K562 (cell line): ENCODE measurements around the gene HERPUD2. TPM values are rescaled to one million over a fixed set of nuclear protein-coding genes. Genes with fewer than 3 reads are reported as not detected.

Source experiments
- ATF3 ChIP-seq, 2 experiments: fragments of 450-650 bp in 1 of 2; sonication (generic) in 1 of 2; formaldehyde crosslinking in 1 of 2; IDR thresholded peaks in 1 of 2; conservative IDR thresholded peaks in 1 of 2; 2 replicates each; pipeline versions ENCODE4 v1.6.1 to v1.8.1; 2016 to 2023; ENCODE audit warnings: mild to moderate bottlenecking in 2 of 2, moderate library complexity in 2 of 2, inconsistent platforms in 1 of 2, missing genetic modification reagents in 1 of 2
- HOMEZ ChIP-seq: fragments of 250-450 bp; sonication (Bioruptor Pico); IDR thresholded peaks from 2 replicates; pipeline ENCODE4 v1.4.0; 2020; ENCODE audit warnings: mild to moderate bottlenecking, moderate library complexity
- PHF21A ChIP-seq: fragments of 450-650 bp; IDR thresholded peaks from 2 replicates; pipeline ENCODE4 v1.6.1; 2017; ENCODE audit warnings: low read depth, borderline replicate concordance
- TRIM25 ChIP-seq: fragments of 450-650 bp; IDR thresholded peaks from 2 replicates; pipeline ENCODE4 v1.7.0; 2016; ENCODE audit warnings: borderline replicate concordance
- UBTF ChIP-seq, 2 experiments: IDR thresholded peaks; 2 replicates each; pipeline ENCODE4 v1.6.1; 2012; ENCODE audit warnings: improper control_type of control experiment in 2 of 2, low read depth in 2 of 2, low read length in 2 of 2, borderline replicate concordance in 1 of 2
- ZBTB7A ChIP-seq: IDR thresholded peaks from 2 replicates; pipeline ENCODE4 v1.6.1; 2011; ENCODE audit warnings: low read depth, mild to moderate bottlenecking, low read length, moderate library complexity, borderline replicate concordance; ENCODE audit not compliant: control insufficient read depth
- ZNF395 ChIP-seq: fragments of 200-800 bp; sonication (Bioruptor generic); IDR thresholded peaks from 2 replicates; pipeline ENCODE4 v1.6.1; 2017; ENCODE audit warnings: missing genetic modification characterization, missing compliant biosample characterization
- polyA plus RNA-seq, 8 experiments: library from polyadenylated mRNA; depleted of rRNA in 4 of 8; stranded (reverse) in 5 of 8; unstranded in 3 of 8; fragments of >200 nt; fragmentation: Nextera tagmentation in 2 of 8; fragmentation: Illumina TruSeq in 1 of 8; extraction: Ambion mirVana in 2 of 8; extraction: Trizol in 1 of 8; gene quantifications; 2 replicates each; pipeline versions ENCODE4 v1.2.1 to v1.2.3, GENCODE V29; 2011 to 2014; ENCODE audit warnings: inconsistent platforms in 1 of 8, missing spikeins in 1 of 8
- total RNA-seq, 7 experiments: library from RNA; depleted of rRNA in 6 of 7; stranded (reverse); fragments of >200 nt in 6 of 7; fragmentation: Illumina TruSeq in 2 of 7; extraction: Trizol in 2 of 7; gene quantifications; 2 replicates each; pipeline versions ENCODE4 v1.2.1 to v1.2.3, GENCODE V29; 2011 to 2021; ENCODE audit warnings: low replicate concordance in 1 of 7

The HERPUD2 gene
- total and polyA plus RNA-seq, 9 of the 15 experiments (the other 6 are each of a cell fraction or from before 2014, with no cell fraction given) = 4.1 to 28.5 (median 12.3) TPM

GRCh38 chr7:35694161-35694783 is 663 bp downstream of the HERPUD2 start (continued):
- 0 out of 4 replicates have a peak, but pooled peaks of 1 of the 2 experiments have one; percentile 77 for TF ChIP-seq UBTF (IDR thresholded peaks at IDR 0.05; ENCODE audit: borderline replicate concordance in 1 of 2, low read depth in 2 of 2, low read length in 2 of 2)
- 0 out of 2 replicates have a peak, but pooled peaks have one; percentile 3 for TF ChIP-seq PHF21A
- TF ChIP-seq TRIM25 = no peak
- TF ChIP-seq ATF3 (IDR thresholded peaks at IDR 0.05) = no peak
- TF ChIP-seq ATF3 (CRISPR knock-in tag; conservative IDR thresholded peaks at IDR 0.05) = 0 out of 2 replicates have a peak, but pooled peaks have one; percentile 2
- TF ChIP-seq ZNF395 (CRISPR knock-in tag) = 0 out of 2 replicates have a peak, but pooled peaks have one; percentile 34
- TF ChIP-seq ZBTB7A = peak; percentile 79; the same call in 1 of the 2 replicates
- TF ChIP-seq HOMEZ = no peak
